Epithelial cell of prostate (primary cell): ENCODE results near the gene C1RL.
"Not testable (repeated sequence)": the region's sequence is repeated elsewhere in the genome, so short reads cannot be mapped to it uniquely, and the experiment has no call there.

Experiments
- DNase-seq: peaks from one replicate; pipeline ENCODE4 v3.0.0-alpha.2; 2011; ENCODE audit warnings: low read depth, low spot score
- H3K27ac ChIP-seq: fragments of 450-650 bp; 2 replicates; pipeline ENCODE4 v1.5.1; 2017; ENCODE audit warnings: mild to moderate bottlenecking

C1RL gene

DNA sequence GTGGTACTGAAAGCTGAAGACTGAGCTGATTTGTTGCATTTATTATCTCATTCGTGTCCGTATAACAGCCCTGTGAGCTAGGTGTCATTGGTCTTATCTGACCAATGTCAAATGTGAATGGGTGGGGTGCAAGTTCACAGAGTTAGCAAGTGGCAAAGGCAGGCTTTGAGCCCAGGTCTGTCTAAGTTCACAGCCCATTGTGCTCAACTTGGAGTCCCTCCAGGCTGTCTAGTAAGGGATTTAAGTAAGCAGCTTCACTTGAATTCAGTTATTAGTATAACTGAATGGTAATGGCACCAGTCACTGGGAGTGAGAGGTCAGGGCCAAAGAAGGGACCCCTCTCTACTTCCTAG is 40.0 kb downstream of the C1RL start:
- peak overlapping the region; percentile 31 for H3K27ac ChIP-seq
- DNase-seq, result no peak

- H3K27ac ChIP-seq, result peak overlapping the region; percentile 31
- DNase-seq, result no peak
Measured at GRCh38 chr12:7068240-7068993, 40.6 kb downstream of the C1RL start.

- H3K27ac ChIP-seq, result no peak overlapping the region
- no peak for DNase-seq
Measured at GRCh38 chr12:7067096-7067495, 41.9 kb downstream of the C1RL start.

- no peak overlapping the region for H3K27ac ChIP-seq
- DNase-seq, result no peak
Measured at GRCh38 chr12:7066596-7066995, 42.4 kb downstream of the C1RL start.

- no peak overlapping the region for H3K27ac ChIP-seq
- DNase-seq, result no peak
Measured at GRCh38 chr12:7065073-7065623, 43.9 kb downstream of the C1RL start.

GRCh38 chr12:7064516-7064915 is 44.5 kb downstream of the C1RL start:
- no peak for DNase-seq
- H3K27ac ChIP-seq, result no peak overlapping the region

DNA sequence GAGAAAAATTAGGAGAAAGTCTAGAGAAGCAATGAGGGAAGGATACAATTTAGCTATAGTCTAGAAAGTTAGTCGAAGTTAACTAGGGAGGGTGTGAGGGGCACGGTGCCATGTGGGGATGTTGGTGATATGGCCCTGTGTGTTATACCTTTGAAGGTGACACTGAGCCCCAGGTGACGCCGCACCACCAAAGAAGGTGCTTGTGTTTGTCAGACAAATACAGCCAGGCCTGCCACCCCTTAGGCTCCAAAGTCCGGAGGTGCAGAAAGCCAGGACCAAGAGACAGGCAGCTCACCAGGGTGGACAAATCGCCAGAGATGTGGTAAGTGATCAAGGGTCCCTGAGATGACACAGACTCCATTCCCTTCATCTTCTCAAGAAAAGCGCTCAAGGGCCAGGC is 47.4 kb downstream of the C1RL start:
- H3K27ac ChIP-seq, result no peak overlapping the region
- no peak for DNase-seq

DNA sequence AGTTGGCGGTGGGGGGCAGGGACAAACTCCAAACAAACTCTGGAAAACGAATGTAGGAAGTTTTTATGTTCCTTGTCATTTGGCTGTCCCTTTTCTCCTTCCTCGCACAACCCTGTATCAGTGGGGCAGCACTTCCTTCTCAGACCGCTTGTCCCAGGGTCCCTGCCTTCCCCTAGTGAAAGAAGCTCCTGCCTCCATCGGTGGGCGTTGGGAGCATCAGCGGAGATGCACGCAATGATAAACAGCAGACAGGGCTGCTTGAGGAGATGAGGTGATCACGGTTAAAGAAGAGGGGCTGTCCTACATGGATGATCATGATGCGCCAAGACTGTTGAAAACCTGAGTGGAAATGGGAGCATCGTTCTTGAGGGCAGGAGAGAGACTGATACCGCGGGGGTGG is 47.9 kb downstream of the C1RL start:
- no peak for DNase-seq
- no peak overlapping the region for H3K27ac ChIP-seq

- H3K27ac ChIP-seq, result no peak within 1 kb of the TSS
- DNase-seq, result no peak
Measured at GRCh38 chr12:7060353-7060954, 48.6 kb downstream of the C1RL start, which contains the start of gene C1S. C1S (plus strand) TSS chr12:7060718; CDS start chr12:7061913, 1,195 bp downstream.

GRCh38 chr12:7059780-7060179 is 49.2 kb downstream of the C1RL start:
- no peak for DNase-seq
- no peak overlapping the region for H3K27ac ChIP-seq

DNA sequence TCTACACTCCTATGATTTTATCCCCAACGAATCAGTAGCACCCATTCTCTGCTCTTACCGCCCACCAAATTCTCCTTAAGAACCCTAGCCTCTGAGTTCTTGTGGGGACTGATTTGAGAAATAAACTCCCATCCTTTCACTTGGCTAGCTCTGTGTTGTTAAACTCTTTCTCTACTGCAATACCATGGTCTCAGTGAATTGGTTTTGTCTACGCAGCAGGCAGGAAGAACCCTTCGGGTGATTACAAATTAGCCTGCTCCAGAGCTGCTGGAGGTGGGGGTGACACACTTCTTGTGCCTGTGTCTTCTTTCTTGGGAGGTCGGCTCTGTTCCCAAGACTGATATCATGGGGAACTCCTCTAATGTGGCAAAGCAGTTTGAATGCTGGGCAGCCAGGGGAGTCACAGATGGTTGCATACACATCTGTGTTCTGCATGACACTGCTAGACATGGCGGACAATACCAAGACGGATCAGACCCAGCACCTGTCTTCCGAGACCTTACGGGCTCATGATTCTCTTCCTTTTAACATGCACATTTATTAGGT is 50.1 kb downstream of the C1RL start:
- no peak for DNase-seq
- H3K27ac ChIP-seq, result no peak overlapping the region

GRCh38 chr12:7058163-7058845 is 50.7 kb downstream of the C1RL start:
- DNase-seq, result no peak
- no peak overlapping the region for H3K27ac ChIP-seq

DNA sequence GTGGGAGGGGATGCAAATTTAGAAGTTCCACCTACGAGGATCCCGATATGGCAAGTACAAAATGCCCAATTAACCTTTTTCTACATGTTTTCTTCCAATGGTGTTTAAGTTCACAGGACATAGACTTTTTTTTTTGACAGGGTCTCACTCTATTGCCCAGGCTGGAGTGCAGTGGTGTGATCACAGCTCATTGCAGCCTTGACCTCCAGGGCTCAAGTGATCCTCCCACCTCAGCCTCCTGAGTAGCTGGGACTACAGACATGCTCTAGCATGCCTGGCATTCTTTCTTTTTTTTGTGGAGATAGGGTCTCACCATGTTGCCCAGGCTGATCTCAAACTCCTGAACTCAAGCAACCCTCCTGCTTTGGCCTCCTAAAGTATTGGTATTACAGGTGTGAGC is 53.3 kb downstream of the C1RL start:
- DNase-seq, H3K27ac ChIP-seq: not testable (repeated sequence)

DNA sequence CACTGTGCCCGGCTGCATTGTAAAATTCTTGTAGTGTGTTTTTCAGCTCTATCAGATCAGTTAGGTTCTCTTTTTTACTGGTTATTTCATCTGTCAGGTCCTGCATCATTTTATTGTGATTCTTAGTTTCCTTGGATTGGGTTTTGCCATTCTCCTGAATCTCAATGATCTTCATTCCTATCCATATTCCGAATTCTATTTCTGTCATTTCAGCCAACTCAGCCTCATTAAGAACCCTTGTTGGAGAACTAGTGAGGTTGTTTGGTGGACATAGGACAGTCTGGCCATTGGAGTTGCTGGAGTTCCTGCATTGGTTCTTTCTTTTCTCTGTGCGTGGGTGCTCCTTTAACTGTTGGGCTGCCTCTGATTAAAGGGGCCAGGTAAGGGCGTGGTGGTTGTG is 54.1 kb downstream of the C1RL start:
- no peak for DNase-seq
- no peak overlapping the region for H3K27ac ChIP-seq

- DNase-seq, H3K27ac ChIP-seq: not testable (repeated sequence)
Measured at GRCh38 chr12:7049973-7050372, 59.0 kb downstream of the C1RL start.

- DNase-seq, H3K27ac ChIP-seq: not testable (repeated sequence)
Measured at GRCh38 chr12:7049445-7049951, 59.5 kb downstream of the C1RL start.

DNA sequence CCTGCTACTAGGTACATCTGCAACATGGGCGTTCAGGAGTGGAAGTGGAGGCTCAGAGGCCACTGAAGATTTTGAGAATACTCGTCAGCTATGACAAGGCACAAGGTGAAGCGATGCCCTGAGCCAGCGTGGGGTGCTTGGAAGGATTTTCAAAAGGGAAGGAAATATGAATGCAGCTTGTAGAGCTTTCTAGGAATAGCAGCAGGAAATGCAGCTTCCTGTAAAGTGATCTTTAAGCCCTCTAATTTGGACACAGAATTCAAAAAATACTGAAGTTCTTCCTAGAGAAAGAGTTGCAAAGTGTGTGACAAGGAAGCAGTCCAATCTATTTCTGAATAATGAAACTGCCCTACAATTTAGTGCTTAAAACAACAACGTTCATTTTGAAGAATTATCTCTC is 61.7 kb downstream of the C1RL start:
- no peak for DNase-seq
- no peak overlapping the region for H3K27ac ChIP-seq

DNA sequence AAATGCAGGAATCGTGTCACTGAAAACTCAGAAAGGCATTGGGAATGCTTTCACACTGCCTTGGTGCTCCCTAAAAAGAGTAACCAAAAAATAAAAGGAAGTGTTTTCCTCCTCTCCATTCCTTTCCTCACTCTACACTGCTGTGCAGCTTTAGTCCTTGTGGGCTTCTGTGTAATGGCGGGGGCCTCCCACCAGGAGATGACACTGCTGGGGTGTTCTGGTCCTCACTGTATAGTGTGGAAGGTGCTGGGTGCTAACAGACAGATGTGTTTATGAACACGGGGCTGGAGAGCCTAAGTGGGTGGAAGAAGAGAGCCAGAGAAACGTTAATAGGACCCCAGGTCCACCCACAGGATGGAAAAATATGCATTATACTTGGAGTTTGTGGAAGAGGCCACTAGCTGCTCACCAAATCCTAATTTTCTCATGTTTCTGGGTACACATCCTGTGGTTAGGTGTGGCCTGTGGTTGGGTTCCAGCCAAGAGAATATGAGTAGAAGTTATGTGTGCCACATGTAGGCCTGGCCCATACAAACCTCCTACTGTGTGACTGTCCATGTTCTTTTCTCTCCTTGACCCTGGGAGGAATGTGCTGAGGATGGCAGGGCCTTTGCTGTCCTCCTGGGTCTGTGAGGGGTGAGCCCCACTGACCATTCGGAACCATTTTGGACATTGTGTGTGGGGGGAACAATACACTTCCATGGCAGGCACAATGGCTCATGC is 62.5 kb downstream of the C1RL start:
- no peak overlapping the region for H3K27ac ChIP-seq
- DNase-seq, result no peak

DNA sequence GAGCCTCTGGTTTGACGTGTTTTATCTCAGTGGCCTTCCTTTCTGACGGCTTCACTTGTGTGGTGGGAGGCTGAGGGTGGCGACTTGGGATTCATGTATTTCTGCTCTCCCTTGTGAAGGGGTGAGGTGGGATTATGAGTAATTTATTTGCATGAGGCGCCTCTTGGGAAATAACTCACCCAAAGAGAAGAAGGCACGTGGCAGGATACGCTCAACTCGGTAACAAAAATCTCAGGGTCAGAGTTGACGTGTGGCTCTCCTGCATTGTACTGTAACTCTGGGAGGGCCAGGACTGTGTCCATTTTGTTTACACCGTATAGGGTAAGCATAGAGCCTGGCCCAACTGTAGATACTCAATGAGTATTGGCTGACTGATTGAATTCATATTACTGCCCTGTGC is 63.1 kb downstream of the C1RL start:
- DNase-seq, result no peak
- H3K27ac ChIP-seq, result no peak overlapping the region
